ENCODE data around the gene FOXK2. TPM values are rescaled to one million over a fixed set of nuclear protein-coding genes. Genes with fewer than 3 reads are reported as not detected.
A peak's percentile ranks its signal among the peaks of the same experiment; 100 is the strongest.
"Not testable (repeated sequence)": the region's sequence is repeated elsewhere in the genome, so short reads cannot be mapped to it uniquely, and the experiment has no call there.

The FOXK2 gene
- total RNA-seq, 4 donors from 2014 or later, result 40.4 to 76.7 (median 52.4) TPM

DNA sequence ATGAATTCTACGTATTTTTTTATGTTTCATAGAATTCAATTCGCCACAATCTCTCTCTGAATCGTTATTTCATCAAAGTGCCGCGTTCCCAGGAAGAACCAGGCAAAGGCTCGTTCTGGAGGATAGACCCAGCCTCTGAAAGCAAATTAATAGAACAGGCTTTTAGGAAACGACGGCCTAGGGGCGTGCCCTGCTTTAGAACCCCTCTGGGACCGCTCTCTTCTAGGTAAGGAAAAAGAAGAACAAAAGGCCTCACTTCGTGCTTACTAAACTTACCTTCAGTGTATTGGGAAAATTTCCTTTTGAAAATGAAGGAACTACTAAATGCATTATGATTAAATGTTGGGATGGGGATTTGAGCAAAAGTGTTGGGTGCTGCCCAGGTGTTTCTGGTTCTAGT, 63.2 kb downstream of the FOXK2 start:
- TF ChIP-seq, protein P1, sequence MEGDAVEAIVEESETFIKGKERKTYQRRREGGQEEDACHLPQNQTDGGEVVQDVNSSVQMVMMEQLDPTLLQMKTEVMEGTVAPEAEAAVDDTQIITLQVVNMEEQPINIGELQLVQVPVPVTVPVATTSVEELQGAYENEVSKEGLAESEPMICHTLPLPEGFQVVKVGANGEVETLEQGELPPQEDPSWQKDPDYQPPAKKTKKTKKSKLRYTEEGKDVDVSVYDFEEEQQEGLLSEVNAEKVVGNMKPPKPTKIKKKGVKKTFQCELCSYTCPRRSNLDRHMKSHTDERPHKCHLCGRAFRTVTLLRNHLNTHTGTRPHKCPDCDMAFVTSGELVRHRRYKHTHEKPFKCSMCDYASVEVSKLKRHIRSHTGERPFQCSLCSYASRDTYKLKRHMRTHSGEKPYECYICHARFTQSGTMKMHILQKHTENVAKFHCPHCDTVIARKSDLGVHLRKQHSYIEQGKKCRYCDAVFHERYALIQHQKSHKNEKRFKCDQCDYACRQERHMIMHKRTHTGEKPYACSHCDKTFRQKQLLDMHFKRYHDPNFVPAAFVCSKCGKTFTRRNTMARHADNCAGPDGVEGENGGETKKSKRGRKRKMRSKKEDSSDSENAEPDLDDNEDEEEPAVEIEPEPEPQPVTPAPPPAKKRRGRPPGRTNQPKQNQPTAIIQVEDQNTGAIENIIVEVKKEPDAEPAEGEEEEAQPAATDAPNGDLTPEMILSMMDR (IDR thresholded peaks at IDR 0.05), result no peak
- TF ChIP-seq POLR2A (IDR thresholded peaks at IDR 0.05), result no peak
- DNase-seq (ENCODE audit: low spot score in 2 of 2), result no peak
- intact Hi-C loops (cut with DNase I; ENCODE audit: low total_unique reads), result no loop called here
- WGBS, 2 donors, result 88 to 90% methylated on average over 11 of the region's 11 CpGs
- no peak overlapping the region for H3K4me3 ChIP-seq (ENCODE audit: low read depth, poor library complexity, severe bottlenecking)

DNA sequence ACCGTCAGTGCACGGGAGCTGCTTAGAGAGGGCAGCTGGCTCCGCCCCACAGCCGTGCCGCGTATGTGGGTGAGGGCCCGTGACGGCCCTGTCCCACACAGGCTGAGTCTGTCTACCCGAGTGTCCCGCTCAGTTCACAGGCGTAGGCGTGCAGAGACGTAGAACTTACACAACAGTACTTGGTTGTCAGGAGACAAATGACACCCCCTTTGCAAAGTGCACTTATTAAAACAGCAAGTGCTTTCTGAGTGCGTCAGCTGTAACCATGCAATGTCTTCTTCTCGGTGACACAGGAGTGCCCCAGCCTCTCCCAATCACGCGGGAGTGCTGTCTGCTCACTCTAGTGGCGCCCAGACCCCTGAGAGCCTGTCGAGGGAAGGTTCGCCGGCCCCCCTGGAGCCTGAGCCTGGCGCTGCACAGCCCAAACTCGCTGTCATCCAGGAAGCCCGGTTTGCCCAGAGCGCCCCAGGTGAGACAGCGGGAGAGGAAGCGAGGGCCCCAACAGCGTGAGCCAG, 64.2 kb downstream of the FOXK2 start:
- intact Hi-C loops (cut with DNase I; ENCODE audit: low total_unique reads), result no loop called here
- TF ChIP-seq, protein P1 (IDR thresholded peaks at IDR 0.05), result no peak
- TF ChIP-seq POLR2A (IDR thresholded peaks at IDR 0.05), result no peak
- DNase-seq (ENCODE audit: low spot score in 2 of 2), result peak in 1 of 2 donors; percentile 86
- H3K4me3 ChIP-seq (ENCODE audit: low read depth, poor library complexity, severe bottlenecking), result no peak overlapping the region
- 89 to 92% methylated on average over 28 of the region's 28 CpGs for WGBS, 2 donors

DNA sequence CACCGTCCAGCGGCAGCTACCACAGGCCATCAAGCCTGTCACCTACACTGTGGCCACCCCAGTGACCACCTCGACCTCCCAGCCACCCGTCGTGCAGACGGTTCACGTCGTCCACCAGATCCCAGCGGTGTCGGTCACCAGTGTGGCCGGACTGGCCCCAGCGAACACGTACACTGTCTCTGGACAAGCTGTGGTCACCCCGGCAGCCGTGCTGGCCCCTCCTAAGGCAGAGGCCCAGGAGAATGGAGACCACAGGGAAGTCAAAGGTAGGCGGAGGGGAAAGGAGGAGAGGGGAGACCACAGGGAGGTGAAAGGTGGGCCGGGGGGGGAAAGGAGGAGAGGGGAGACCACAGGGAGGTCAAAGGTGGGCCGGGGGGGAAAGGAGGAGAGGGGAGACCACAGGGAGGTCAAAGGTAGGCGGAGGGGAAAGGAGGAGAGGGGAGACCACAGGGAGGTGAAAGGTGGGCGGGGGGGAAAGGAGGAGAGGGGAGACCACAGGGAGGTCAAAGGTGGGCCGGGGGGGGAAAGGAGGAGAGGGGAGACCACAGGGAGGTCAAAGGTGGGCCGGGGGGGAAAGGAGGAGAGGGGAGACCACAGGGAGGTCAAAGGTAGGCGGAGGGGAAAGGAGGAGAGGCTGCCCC, 66.5 kb downstream of the FOXK2 start:
- intact Hi-C loops (cut with DNase I; ENCODE audit: low total_unique reads); H3K4me3 ChIP-seq (ENCODE audit: low read depth, poor library complexity, severe bottlenecking): not testable (repeated sequence)
- peak; percentile 59 to 90 for DNase-seq (ENCODE audit: low spot score in 2 of 2)
- 88 to 89% methylated on average over 15 to 23 of the region's 23 CpGs for WGBS, 2 donors

DNA sequence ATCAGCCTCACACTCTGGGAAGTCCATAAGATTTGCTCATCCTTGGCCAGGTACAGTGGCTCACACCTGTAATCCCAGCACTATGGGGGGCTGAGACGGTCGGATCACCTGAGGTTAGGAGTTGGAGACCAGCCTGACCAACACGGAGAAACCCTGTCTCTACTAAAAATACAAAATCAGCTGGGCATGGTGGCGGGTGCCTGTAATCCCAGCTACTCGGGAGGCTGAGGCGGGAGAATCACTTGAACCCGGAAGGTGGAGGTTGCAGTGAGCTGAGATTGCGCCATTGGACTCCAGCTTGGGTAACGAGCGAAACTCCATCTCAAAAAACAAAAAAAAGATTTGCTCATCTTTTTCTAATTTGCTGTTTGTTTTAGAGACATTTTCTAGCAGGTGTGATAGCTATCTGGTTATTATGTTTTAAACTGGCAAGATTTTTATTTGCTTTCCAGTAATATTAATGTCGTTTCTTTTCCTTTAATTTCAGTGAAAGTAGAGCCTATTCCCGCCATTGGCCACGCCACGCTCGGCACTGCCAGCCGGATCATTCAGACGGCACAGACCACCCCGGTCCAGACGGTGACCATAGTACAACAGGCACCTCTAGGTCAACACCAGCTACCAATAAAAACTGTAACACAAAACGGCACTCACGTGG, 67.2 kb downstream of the FOXK2 start:
- TF ChIP-seq, protein P1 (IDR thresholded peaks at IDR 0.05), result no peak
- no peak for TF ChIP-seq POLR2A (IDR thresholded peaks at IDR 0.05)
- WGBS, 2 donors, result 84 to 92% methylated on average over 21 of the region's 21 CpGs

DNA sequence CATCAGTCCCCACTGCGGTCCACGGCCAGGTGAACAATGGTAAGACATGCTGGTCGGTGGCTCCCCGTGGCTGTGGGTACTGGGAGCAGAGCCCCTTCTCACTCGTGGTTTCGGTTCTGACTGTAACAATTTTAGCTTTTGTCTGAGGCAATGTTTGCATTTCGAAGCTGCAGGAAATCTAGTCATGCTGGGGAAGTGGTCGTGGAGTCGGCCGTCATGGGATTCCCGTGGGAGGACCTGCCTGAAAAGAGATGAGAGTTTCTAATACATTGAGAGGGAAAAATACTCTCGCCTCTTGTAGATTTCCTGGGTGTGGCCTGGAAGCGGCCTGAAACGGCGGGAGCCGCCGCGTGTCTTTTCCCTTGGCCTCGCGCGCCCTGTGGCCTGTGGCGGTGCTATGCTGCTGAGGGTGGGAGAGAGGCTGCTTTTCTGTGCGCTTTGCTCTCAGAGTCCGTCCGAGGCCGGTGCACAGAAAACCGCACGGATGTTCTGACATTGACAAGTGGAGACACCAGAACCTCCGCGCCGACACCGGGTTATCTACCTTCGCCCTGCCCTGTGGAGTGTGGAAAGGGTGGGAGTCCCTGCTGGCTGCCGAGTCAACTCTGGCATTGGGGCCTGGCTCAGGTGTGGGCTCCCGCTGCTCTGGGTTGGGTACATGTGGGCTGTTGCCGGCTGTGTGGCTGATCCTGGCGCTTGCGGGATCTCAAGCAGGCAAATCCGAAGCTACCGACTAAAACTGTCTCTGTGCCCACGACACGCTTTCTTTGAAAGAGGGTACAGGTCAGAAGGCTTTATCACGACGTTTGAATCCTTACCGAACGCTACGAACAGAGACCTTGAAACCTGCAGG, 67.9 kb downstream of the FOXK2 start:
- intact Hi-C loops (cut with DNase I; ENCODE audit: low total_unique reads), result no loop called here
- no peak overlapping the region for H3K4me3 ChIP-seq (ENCODE audit: low read depth, poor library complexity, severe bottlenecking)
- 90 to 92% methylated on average over 47 of the region's 47 CpGs for WGBS, 2 donors
- peak in 1 of 2 donors; percentile 84 for DNase-seq (ENCODE audit: low spot score in 2 of 2)
- TF ChIP-seq, protein P1 (IDR thresholded peaks at IDR 0.05), result no peak
- TF ChIP-seq POLR2A (IDR thresholded peaks at IDR 0.05), result no peak

More for the DNA sequence above, 67.2 kb downstream of the FOXK2 start:
- DNase-seq (ENCODE audit: low spot score in 2 of 2), result peak in 1 of 2 donors; percentile 75
- no peak overlapping the region for H3K4me3 ChIP-seq (ENCODE audit: low read depth, poor library complexity, severe bottlenecking)
- intact Hi-C loops (cut with DNase I; ENCODE audit: low total_unique reads), result no loop called here
